Renal cortex interstitium (tissue), 11 donors: Measurements from ENCODE around the gene SLC66A2. TPM values are rescaled to one million over a fixed set of nuclear protein-coding genes. Genes with fewer than 3 reads are reported as not detected.

Experiments used
- DNase-seq, 11 donors: peaks; one replicate each; pipeline ENCODE4 v3.0.0-alpha.2; 2013; ENCODE audit warnings: low read depth in 9 of 11, low spot score in 4 of 11; ENCODE audit errors: extremely low read depth in 1 of 11
- polyA plus RNA-seq, 3 donors: library from polyadenylated mRNA; unstranded; fragments of 120-200 nt; gene quantifications; one replicate each; pipeline ENCODE4 v1.2.1, GENCODE V29; 2013; ENCODE audit not compliant: insufficient read length in 3 of 3

Gene SLC66A2
- polyA plus RNA-seq, 3 donors = 18.8 to 31.0 (median 29.6) TPM

- no peak for DNase-seq
Observed at GRCh38 chr18:79942786-79943607, 8.5 kb downstream of the SLC66A2 start.

GRCh38 chr18:79942211-79942610 is 9.2 kb downstream of the SLC66A2 start:
- DNase-seq = no peak

- no peak for DNase-seq
Observed at GRCh38 chr18:79941473-79942119, 9.9 kb downstream of the SLC66A2 start.

GRCh38 chr18:79940814-79941472 is 10.5 kb downstream of the SLC66A2 start:
- DNase-seq = no peak

- DNase-seq = no peak
Observed at GRCh38 chr18:79940126-79940813, 11.2 kb downstream of the SLC66A2 start.

- DNase-seq = no peak
Observed at GRCh38 chr18:79939096-79939495, 12.4 kb downstream of the SLC66A2 start.

- DNase-seq = no peak
Observed at GRCh38 chr18:79938196-79938595, 13.3 kb downstream of the SLC66A2 start.

GRCh38 chr18:79937103-79937860 is 14.2 kb downstream of the SLC66A2 start:
- no peak for DNase-seq

- DNase-seq = no peak
Observed at GRCh38 chr18:79936641-79937040, 14.8 kb downstream of the SLC66A2 start.

GRCh38 chr18:79935925-79936324 is 15.5 kb downstream of the SLC66A2 start:
- DNase-seq = no peak

GRCh38 chr18:79935499-79935898 is 16.0 kb downstream of the SLC66A2 start:
- no peak for DNase-seq

GRCh38 chr18:79935098-79935480 is 16.4 kb downstream of the SLC66A2 start:
- no peak for DNase-seq

GRCh38 chr18:79934311-79935097 is 16.9 kb downstream of the SLC66A2 start:
- no peak for DNase-seq

GRCh38 chr18:79933765-79934164 is 17.7 kb downstream of the SLC66A2 start:
- DNase-seq = no peak

GRCh38 chr18:79932907-79933306 is 18.5 kb downstream of the SLC66A2 start:
- DNase-seq = no peak

GRCh38 chr18:79931475-79931874 is 20.0 kb downstream of the SLC66A2 start:
- no peak for DNase-seq

- DNase-seq = no peak
Observed at GRCh38 chr18:79930020-79930642, 21.3 kb downstream of the SLC66A2 start.

- DNase-seq = no peak
Observed at GRCh38 chr18:79928563-79928960, 22.9 kb downstream of the SLC66A2 start.
